HTERT RPE-1 (cell line): ENCODE measurements around the gene PLCL1.

ENCODE experiments used
- in situ Hi-C: fragments of 300-500 bp; cut with MboI; formaldehyde crosslinking; loops from 4 replicates; pipeline ENCODE4 v1.14.3; 2020; ENCODE audit warnings: low sequenced_read_pairs

The PLCL1 gene

DNA sequence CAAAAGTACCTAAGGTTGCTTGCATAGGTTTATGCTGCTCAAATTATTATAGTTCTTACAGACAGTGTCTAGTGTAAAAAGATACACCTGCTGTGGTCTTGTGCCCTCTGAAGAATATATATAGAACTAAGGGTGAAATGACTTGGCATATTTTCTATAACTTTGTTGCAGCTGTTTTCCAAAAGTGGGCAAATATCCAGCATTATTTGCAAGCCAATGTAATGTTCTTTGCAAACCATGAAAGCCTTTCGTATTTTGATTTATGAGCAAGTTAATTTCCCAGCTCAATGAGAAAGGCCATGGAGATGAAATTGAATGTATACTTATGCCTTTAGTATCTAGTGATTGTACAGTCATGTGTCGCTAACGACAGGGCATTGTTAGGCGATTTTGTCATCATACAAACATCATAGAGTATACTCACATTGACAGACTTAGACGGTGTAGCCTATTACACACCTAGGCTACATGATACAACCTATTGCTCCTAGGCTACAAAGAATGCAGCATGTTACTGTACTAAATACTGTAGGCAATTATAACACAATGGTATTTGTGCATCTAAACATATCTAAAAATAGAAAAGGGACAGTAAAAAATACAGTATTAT, 116.3 kb downstream of the PLCL1 start:
- in situ Hi-C loops: no loop called here

DNA sequence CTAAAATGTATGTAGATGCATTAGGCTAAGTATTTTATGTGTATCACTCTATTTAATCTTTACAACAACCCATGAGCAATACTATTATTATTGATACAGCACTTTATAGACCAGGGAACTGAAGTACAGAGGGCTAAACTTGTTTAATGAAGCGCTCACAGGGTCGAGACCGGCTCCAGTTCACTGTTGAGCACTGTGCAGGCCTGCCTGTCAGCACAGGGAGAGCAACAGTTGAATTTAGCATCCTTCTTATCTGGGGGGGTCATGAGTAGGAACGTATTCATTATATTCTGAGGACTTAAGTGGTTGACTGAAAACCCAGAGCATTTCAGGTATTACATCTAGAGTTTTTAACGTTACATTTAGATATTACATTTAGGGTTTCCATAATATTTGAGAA, 120.1 kb downstream of the PLCL1 start:
- in situ Hi-C loops: no loop called here

DNA sequence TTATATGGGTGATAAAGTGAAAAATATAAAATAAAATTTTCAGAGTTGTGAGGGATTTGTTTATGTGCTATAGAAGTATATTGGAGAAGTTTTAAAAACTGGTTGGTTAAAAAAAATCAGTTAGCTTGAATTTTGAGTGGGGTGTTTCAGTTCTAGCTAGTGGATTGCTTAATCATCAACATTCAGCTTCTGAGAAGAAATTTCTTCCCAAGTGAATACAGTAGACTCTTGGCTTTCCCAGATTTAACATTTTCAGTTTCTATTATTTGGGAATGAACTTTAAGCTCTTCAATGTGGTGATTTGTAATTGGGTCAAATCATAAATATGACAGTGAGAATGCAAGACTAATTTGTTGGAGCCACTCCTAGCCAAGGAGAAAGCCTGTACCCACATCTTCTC, 120.8 kb downstream of the PLCL1 start:
- in situ Hi-C loops: no loop called here

DNA sequence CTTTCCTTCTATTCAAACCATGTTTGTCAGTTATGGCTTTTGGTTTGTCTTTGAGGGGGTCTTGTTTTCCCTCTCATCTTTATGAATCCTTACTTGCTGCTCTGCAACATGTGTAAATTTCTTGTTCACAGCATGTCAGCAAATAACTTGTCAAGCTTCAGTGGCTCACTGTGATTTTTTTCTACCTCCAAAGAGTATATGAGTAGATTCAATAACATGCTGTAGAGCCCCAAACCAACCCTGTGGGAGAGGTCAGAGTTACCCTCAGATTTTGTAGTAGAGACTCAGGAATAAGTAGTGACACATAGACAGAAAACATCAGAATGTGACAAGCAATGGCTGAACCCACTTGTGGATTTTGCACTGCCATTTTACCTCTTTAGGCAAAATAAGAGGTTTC, 121.6 kb downstream of the PLCL1 start:
- in situ Hi-C loops: no loop called here

GRCh38 chr2:197926673-197927072, 122.3 kb downstream of the PLCL1 start:
- in situ Hi-C loops: no loop called here

DNA sequence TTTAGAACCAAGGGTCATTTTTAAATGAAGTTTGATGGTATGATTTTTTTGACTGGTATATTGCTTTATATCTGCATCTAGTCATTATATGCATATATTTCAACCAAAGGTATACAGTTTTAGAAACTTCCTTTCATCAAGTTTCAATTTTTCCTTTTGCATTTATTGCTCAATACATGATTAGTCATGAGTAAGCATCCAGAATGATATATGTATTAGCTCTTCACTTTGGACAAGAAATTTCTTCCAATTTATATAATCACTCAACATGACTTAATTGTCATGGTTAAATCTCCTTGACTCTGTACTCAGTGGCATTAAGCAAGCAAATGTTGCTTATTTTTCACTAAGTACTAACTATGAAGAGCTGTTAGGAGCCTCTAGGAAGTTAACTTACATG, 123.6 kb downstream of the PLCL1 start:
- in situ Hi-C loops: no loop called here

- in situ Hi-C loops: no loop called here
Measured at GRCh38 chr2:197929008-197929885, 124.9 kb downstream of the PLCL1 start.

- in situ Hi-C loops: no loop called here
Measured at GRCh38 chr2:197929886-197930227, 125.5 kb downstream of the PLCL1 start.

DNA sequence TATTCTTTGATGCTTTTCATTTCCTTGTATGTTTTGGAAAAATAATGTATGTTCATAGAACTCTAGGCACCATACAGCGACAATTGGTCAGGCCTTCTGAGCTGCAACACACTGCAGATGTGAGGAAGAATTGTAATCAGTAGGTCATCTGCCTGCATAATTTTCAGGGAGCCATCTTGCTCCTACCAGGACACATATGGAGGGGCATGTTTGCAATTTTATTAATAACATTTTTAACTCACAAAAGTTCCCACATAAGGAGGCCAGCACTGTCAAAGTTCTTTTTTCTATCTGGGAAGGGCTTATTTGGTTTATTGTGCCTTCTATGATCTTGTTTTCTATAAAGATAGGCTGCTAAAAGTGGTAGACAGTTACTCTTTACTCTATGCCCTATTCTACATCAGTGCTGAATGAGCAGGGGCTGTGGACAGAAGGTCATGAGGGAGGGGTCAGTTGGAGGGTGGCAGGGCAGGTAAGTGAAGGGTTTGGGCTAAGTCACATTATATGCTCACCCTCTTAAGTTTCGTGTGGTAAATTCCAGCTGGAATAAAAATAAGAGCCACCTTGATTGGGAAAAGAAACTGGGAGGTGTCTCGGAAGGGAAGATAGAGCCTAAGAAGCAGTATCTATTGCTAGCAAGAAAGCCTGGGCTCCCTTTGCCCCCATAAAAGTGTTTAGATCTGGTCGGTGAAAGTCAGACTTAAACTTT, 126.3 kb downstream of the PLCL1 start:
- in situ Hi-C loops: no loop called here

GRCh38 chr2:197931661-197932312, 127.4 kb downstream of the PLCL1 start:
- in situ Hi-C loops: no loop called here

- in situ Hi-C loops: no loop called here
Measured at GRCh38 chr2:197932374-197932773, 128.0 kb downstream of the PLCL1 start.

DNA sequence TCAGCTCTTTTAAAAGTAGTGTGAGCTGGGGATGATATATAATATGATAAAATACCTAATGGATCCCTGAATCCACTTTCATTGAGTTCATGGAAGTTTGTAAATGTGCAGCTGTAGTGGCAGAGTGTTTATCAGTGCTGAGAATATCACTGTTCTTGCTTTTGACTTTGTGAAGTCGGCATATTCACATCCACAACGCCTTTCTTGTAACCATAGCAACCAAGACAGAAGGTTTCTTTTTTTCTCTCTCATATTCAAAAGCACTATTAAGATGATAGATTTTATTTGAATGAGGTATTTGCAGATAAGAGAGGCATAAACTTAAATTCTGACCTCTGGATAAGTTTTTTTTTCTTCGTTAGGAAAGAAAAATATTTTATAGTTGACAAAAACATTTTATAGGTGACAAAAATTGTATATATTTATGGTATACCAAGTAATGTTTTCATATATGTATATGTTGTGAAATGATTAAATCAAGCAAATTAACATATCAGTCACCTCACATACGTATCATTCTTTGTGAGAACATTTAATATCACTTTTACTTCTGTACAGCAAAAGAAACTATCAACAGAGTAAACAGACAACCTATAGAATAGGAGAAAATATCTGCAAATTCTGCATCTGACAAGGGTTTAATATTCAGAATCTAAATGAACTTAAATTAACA, 130.0 kb downstream of the PLCL1 start:
- in situ Hi-C loops: no loop called here

DNA sequence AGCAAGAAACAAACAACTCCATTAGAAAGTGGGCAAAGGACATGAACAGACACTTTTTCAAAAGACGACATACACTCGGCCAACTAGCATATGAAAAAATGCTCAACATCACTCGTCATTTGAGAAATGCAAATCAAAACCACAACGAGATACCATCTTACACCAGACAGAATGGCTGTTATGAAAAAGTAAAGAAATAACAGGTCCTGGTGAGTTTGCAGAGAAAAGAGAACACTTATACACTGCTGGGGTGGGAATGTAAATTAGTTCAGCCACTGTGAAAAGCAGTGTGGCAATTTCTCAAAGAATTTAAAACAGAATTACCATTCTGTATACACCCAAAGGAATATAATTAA, 130.5 kb downstream of the PLCL1 start:
- in situ Hi-C loops: no loop called here

- in situ Hi-C loops: no loop called here
Measured at GRCh38 chr2:197937814-197938213, 133.4 kb downstream of the PLCL1 start.

DNA sequence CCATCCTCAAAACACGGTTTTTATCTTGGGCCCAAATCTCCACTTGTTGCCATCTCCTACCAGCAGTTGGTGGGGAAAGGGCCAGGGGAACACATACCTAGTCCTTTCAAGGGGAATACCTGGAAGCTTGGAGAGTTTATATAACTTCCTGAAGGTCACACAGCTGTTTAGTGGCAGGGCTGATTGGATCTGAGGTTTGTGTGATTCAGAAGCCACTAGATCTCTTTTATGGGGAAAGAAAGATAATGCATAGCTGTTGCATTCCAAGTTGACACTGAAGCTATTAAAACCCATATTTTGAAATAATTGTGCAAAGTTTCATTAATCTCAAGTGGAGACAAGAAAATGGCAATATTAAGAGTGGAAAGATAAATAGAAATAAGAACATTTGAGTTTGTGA, 134.2 kb downstream of the PLCL1 start:
- in situ Hi-C loops: no loop called here

GRCh38 chr2:197939787-197940186, 135.4 kb downstream of the PLCL1 start:
- in situ Hi-C loops: no loop called here

DNA sequence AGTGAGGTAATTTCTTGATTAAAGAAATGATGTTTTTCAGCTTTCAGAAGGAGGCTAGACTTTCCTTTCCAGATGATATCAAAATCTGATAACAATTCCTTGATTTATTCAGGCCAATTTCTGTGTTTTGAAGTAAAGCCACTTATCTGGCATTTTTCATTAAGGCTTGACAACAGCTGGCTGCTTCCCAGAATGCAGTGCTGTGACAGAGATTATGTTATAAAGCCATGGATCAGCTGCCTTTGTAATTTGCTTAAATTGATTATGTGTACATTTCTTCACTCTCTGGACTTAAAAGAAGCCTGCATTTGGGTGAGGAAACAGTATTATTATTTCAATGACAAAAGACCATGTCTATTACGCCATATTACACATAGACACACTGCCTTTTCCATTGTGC, 136.0 kb downstream of the PLCL1 start:
- in situ Hi-C loops: no loop called here

- in situ Hi-C loops: no loop called here
Measured at GRCh38 chr2:197941715-197942114, 137.3 kb downstream of the PLCL1 start.

DNA sequence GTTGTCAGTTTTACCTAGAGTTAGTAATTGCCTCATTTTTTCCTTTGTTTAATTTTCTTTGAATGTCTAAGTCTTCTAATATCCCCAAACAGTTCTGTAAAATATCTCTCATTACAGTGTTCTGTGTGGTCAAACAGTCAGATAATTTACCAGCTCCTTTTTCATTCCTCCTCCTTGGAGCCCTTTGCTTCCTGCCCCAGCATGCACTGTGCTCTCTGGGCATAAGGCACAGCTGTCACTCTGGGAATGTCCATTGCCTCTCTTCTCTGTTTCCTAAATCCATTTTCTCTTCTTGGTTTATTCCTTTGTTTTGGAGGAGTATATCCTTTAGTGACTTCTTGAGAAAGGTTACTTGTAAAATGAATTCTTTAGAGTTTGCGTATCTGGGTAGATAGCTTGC, 139.3 kb downstream of the PLCL1 start:
- in situ Hi-C loops: no loop called here

DNA sequence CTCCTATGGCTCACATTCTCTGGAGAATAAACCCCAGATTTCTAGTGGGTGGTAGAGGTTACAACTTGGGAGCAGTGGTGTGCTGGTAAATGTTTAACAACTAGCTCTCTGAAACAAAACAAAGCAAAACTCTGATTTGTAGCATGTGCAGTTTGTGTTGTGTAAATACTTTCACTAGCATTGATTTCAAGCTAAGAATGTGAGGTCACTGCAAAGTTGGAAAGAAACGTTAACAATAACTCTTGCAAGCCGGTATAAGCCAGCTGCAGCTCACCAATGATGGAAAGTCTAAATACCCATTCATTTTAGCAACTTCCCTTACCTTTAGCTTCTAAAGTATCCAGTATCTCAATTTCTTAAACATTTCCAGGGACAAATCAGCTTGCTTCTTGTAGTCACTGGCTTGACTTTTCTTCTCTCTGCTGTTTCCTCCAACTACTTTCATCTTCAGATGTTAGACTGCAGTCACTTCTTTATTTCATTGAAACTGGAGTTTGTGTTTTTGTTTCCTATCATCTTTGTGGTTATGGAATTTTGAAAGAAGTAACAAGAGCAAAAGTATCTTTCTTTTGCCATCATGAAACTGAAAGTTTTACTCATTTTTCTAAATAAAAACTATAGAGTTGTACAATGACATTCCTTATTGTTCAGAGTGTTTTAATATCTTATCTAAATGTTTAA, 140.2 kb downstream of the PLCL1 start:
- in situ Hi-C loops: no loop called here

DNA sequence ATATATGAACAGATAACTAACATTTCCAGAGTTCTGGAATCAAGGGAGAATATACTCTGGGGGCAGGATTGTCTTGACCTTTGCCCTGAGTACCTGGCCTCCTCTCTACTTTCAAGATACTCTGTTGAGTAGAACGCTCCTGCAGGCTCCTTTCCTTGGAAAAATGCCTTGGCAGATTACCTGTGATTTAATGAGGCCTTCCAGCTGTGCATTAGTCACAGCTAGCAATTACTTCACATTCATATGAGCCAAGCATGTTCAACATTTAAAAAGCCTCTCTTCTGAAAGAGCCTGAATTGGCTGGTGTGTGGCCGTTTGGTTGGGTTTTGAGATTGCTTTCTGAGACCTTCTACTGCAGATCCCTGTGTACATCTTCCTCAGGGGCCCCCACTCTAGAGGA, 142.2 kb downstream of the PLCL1 start:
- in situ Hi-C loops: no loop called here
